Measurements from ENCODE around the gene TEX2. TPM values are rescaled to one million over a fixed set of nuclear protein-coding genes. Genes with fewer than 3 reads are reported as not detected.

Gene TEX2
- total and polyA plus RNA-seq, 2 donors (not counting 1 experiment from before 2014, with no cell fraction given), result 4.0 to 7.6 TPM

GRCh38 chr17:64135000-64135399, 128.1 kb downstream of the TEX2 start:
- H3K4me2 ChIP-seq (replicated peaks; ENCODE audit: low read depth, low read length, poor library complexity, severe bottlenecking), result no peak overlapping the region
- H3K27ac ChIP-seq (ENCODE audit: low read length in 2 of 2), result no peak overlapping the region
- Mint-ChIP-seq H3K27me3 (no peaks in the 10 kb centered on the region), H3K4me1 (peaks cover 13% of the 10 kb centered on the region), H3K4me3 (no peak overlapping the region), H3K27ac (no peak overlapping the region), H3K9me3 (ENCODE audit: insufficient read depth) (no peaks in the 10 kb centered on the region)
- ATAC-seq (ENCODE audit: low read depth) (no peak), DNase-seq (no peak)
- peaks cover 6 to 16% of the 10 kb centered on the region in 2 donors for H3K4me1 ChIP-seq (ENCODE audit: control insufficient read depth in 2 of 2, insufficient read depth in 2 of 2, low read length in 2 of 2)
- H3K36me3 ChIP-seq (replicated peaks in 1 of 2; ENCODE audit: control extremely low read depth in 1 of 2, control insufficient read depth in 1 of 2, extremely low read depth in 1 of 2, insufficient read depth in 2 of 2, low read length in 1 of 2), result no peaks in the 10 kb centered on the region
- H3K27me3 ChIP-seq (replicated peaks in 1 of 4; ENCODE audit: control extremely low read depth in 1 of 4, control insufficient read depth in 3 of 4, insufficient read depth in 4 of 4, low read length in 3 of 4), result no peaks in the 10 kb centered on the region
- intact Hi-C loops (cut with micrococcal nuclease), result loop anchor here (5.0 kb wide), 3 partner anchors 73 to 248 kb away; no protein-coding TSS in a partner anchor
- no peak for TF ChIP-seq CTCF (IDR thresholded peaks at IDR 0.05)
- TF ChIP-seq EZH2 (IDR thresholded peaks at IDR 0.05; ENCODE audit: borderline replicate concordance, insufficient read depth, low read depth, low read length, poor library complexity, severe bottlenecking), result no peak
- H4K20me1 ChIP-seq (ENCODE audit: control insufficient read depth, insufficient read depth, low read length, poor library complexity, severe bottlenecking), result no peaks in the 10 kb centered on the region
- H3K9ac ChIP-seq (ENCODE audit: low read length), result no peak overlapping the region
- H2AFZ ChIP-seq (ENCODE audit: insufficient read depth, low read depth, low read length, poor library complexity, severe bottlenecking), result no peak overlapping the region
- 94% methylated on average over 5 of the region's 6 CpGs for WGBS (ENCODE audit: insufficient coverage)
- no peak overlapping the region for H3K4me3 ChIP-seq (ENCODE audit: control extremely low read depth in 1 of 5, extremely low read depth in 1 of 5, insufficient read depth in 1 of 5, low read depth in 2 of 5, low read length in 4 of 5)
- ChIA-PET POLR2A (no interaction called here), CTCF (interaction anchor here (1.0 to 16.3 kb wide), 13 partner anchors 10 to 246 kb away, joined by 3 to 655 read pairs (median 29); partner anchors contain the start of genes CSHL1 and ICAM2)
- H3K79me2 ChIP-seq (ENCODE audit: control insufficient read depth, insufficient read depth, low read length), result no peaks in the 10 kb centered on the region
- no peaks in the 10 kb centered on the region for H3K9me3 ChIP-seq (ENCODE audit: control extremely low read depth in 1 of 3, control insufficient read depth in 2 of 3, insufficient read depth in 1 of 3, low read length in 2 of 3)

- intact Hi-C loops (cut with micrococcal nuclease), result loop anchor here (5.0 kb wide), 3 partner anchors 72 to 247 kb away; no protein-coding TSS in a partner anchor
- no peaks in the 10 kb centered on the region for H3K27me3 ChIP-seq (replicated peaks in 1 of 4; ENCODE audit: control extremely low read depth in 1 of 4, control insufficient read depth in 3 of 4, insufficient read depth in 4 of 4, low read length in 3 of 4)
- ATAC-seq (ENCODE audit: low read depth), result no peak
- Mint-ChIP-seq H3K4me1 (peaks cover 13% of the 10 kb centered on the region), H3K27me3 (no peaks in the 10 kb centered on the region), H3K27ac (no peak overlapping the region), H3K9me3 (ENCODE audit: insufficient read depth) (no peaks in the 10 kb centered on the region), H3K4me3 (no peak overlapping the region)
- H3K9ac ChIP-seq (ENCODE audit: low read length), result no peak overlapping the region
- H4K20me1 ChIP-seq (ENCODE audit: control insufficient read depth, insufficient read depth, low read length, poor library complexity, severe bottlenecking), result no peaks in the 10 kb centered on the region
- TF ChIP-seq EZH2 (IDR thresholded peaks at IDR 0.05; ENCODE audit: borderline replicate concordance, insufficient read depth, low read depth, low read length, poor library complexity, severe bottlenecking) (no peak), CTCF (IDR thresholded peaks at IDR 0.05) (no peak)
- no peak overlapping the region for H3K4me3 ChIP-seq (ENCODE audit: control extremely low read depth in 1 of 5, extremely low read depth in 1 of 5, insufficient read depth in 1 of 5, low read depth in 2 of 5, low read length in 4 of 5)
- peaks cover under 1% of the 10 kb centered on the region for H3K79me2 ChIP-seq (ENCODE audit: control insufficient read depth, insufficient read depth, low read length)
- peaks cover 6 to 16% of the 10 kb centered on the region in 2 donors for H3K4me1 ChIP-seq (ENCODE audit: control insufficient read depth in 2 of 2, insufficient read depth in 2 of 2, low read length in 2 of 2)
- H3K27ac ChIP-seq (ENCODE audit: low read length in 2 of 2), result no peak overlapping the region
- H3K9me3 ChIP-seq (ENCODE audit: control extremely low read depth in 1 of 3, control insufficient read depth in 2 of 3, insufficient read depth in 1 of 3, low read length in 2 of 3), result no peaks in the 10 kb centered on the region
- ChIA-PET POLR2A (interaction anchor here (1.1 to 1.7 kb wide), 3 partner anchors 11 to 114 kb away, joined by 5 to 14 read pairs (median 6); partner anchors contain the start of gene ICAM2), CTCF (interaction anchor here (0.6 to 16.3 kb wide), 53 partner anchors 9 to 708 kb away, joined by 3 to 655 read pairs (median 8); partner anchors contain the start of genes CD79B, CSHL1, GH1 and ICAM2)
- H2AFZ ChIP-seq (ENCODE audit: insufficient read depth, low read depth, low read length, poor library complexity, severe bottlenecking), result no peak overlapping the region
- DNase-seq, result no peak
- no CpG with 5 or more reads among the region's 6 CpGs for WGBS (ENCODE audit: insufficient coverage)
- no peaks in the 10 kb centered on the region for H3K36me3 ChIP-seq (replicated peaks in 1 of 2; ENCODE audit: control extremely low read depth in 1 of 2, control insufficient read depth in 1 of 2, extremely low read depth in 1 of 2, insufficient read depth in 2 of 2, low read length in 1 of 2)
- H3K4me2 ChIP-seq (replicated peaks; ENCODE audit: low read depth, low read length, poor library complexity, severe bottlenecking), result no peak overlapping the region
These were observed 128.7 kb downstream of the TEX2 start for GRCh38 chr17:64134216-64134970.
